ENCODE data around the gene OR51B5. TPM values are rescaled to one million over a fixed set of nuclear protein-coding genes. Genes with fewer than 3 reads are reported as not detected.
"Not testable (repeated sequence)": the region's sequence is repeated elsewhere in the genome, so short reads cannot be mapped to it uniquely, and the experiment has no call there.

OR51B5 gene, protein sequence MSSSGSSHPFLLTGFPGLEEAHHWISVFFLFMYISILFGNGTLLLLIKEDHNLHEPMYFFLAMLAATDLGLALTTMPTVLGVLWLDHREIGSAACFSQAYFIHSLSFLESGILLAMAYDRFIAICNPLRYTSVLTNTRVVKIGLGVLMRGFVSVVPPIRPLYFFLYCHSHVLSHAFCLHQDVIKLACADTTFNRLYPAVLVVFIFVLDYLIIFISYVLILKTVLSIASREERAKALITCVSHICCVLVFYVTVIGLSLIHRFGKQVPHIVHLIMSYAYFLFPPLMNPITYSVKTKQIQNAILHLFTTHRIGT
- total RNA-seq: not detected in 2 replicates

DNA sequence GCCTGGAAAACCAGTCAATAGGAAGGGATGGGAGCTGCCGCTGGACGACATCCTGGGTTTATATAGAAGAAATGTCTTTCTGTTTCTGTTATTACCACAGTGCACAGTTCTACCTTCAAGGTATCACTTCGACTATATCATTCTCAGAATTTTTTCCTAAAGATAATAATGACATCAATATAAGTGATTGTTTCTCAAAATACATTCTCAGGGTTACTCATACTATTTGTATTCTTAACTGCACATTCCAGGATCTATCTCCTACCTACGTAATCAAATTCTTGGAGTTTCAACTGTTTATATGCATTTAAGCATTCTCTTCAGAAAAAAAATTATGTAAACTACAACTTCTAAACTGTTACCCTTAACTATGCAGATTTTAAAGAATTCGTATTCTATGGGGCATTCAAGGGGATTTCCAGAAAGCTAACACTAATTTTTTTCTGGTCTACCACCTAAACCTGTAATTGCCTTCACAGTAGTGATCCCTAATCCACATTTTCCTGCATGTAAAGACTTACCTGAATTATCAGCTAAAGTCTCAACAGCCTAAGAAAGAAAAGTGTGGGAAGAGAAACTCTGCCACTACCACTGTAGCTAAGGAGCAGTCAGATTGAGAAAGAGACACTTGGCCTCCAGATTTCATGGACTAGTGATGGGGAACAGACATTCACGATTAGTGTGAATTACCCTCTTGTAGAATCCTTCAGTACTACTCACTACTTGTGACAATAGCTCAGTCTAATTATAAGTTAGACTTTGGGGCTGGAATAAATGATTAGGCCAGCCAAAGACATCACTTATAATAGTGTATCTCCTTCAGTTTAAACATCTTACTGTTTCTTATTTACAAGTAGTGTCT lies at the start of gene OR51B5:
Gene OR51B5, minus strand, starts transcription at position 51 of the 862 bp plus-strand sequence. Its CDS starts 0 bp downstream, at position 51.
- DNase-seq (ENCODE audit: low read depth, low spot score): no peak

GRCh38 chr11:5390210-5390609 lies 46.9 kb upstream of the OR51B5 start:
- no peak for DNase-seq (ENCODE audit: low read depth, low spot score)

- no peak for DNase-seq (ENCODE audit: low read depth, low spot score)
These were observed 41.0 kb upstream of the OR51B5 start for GRCh38 chr11:5384335-5384734.

DNA sequence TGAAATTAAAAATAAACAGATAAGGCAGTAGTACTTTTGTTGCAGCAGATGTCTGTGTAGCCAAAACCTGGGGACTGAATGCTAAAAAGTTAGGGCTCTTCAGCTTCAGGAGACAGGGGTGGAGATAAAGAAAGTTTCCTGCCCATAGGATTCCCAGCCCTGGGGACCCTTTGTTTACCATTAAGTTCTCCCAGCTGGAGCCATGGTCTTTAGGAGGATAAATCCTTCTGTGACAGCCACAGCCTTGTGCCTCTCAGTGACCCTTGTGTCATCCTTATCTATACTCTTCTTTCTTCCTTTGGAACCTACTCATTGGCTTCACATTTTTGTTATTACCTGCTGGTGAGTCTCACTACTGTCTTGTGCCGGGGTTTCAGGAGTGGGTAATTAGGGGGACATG lies 40.3 kb upstream of the OR51B5 start, which contains the start of gene OR51M1:
Gene OR51M1, plus strand, starts transcription at position 237 of the 400 bp plus-strand sequence. CDS start 5,587 bp downstream, outside the sequence.
- DNase-seq (ENCODE audit: low read depth, low spot score): no peak

GRCh38 chr11:5380740-5381342 lies 37.5 kb upstream of the OR51B5 start:
- DNase-seq (ENCODE audit: low read depth, low spot score): peak; percentile 10

DNA sequence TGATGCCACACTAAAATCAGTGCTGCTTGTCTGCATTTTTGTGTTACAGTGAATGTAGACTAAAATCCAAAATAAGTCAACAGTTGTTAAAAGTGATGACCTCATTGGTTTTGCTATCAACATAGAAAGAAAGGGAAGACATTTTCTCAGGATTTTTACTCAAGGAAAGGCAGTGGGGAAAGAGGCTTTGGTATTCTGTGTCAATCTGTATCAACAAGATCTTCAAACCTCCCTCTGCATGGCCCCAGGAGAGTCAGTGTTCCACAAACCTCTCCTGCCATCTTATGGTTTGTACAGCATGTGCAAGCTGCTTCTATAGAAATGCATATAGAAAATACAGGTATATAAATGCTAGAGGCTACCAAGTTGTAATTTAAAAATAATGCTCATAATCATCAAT lies 26.5 kb upstream of the OR51B5 start:
- no peak for DNase-seq (ENCODE audit: low read depth, low spot score)

- DNase-seq (ENCODE audit: low read depth, low spot score): no peak
These were observed 25.2 kb upstream of the OR51B5 start for GRCh38 chr11:5368502-5369043.

GRCh38 chr11:5367448-5368074 lies 24.2 kb upstream of the OR51B5 start:
- DNase-seq (ENCODE audit: low read depth, low spot score): peak; percentile 64

GRCh38 chr11:5366856-5367255 lies 23.5 kb upstream of the OR51B5 start:
- no peak for DNase-seq (ENCODE audit: low read depth, low spot score)

- DNase-seq (ENCODE audit: low read depth, low spot score): not testable (repeated sequence)
These were observed 23.0 kb upstream of the OR51B5 start for GRCh38 chr11:5366365-5366764.

DNA sequence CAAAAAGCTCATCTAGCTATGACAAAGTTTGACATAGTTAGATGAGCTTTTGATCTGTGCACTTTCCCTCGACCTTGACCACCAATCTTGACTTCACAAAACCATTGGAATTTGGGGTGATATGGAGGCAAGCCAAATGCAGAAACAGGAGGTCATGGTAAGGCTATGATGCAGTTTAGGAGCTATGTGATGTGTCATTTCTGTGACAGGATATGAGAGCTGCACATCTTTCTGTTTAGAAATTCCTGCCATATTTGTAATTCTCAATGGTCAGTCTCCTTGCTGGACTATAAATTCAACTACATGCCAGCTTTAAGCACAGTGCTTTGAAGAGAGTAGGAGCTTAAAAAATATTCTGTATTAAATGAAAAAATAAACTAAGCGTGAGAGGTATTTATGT lies 20.9 kb upstream of the OR51B5 start:
- DNase-seq (ENCODE audit: low read depth, low spot score): peak; percentile 3

GRCh38 chr11:5363679-5364078 lies 20.4 kb upstream of the OR51B5 start:
- DNase-seq (ENCODE audit: low read depth, low spot score): no peak

GRCh38 chr11:5362017-5362625 lies 18.8 kb upstream of the OR51B5 start:
- no peak for DNase-seq (ENCODE audit: low read depth, low spot score)

DNA sequence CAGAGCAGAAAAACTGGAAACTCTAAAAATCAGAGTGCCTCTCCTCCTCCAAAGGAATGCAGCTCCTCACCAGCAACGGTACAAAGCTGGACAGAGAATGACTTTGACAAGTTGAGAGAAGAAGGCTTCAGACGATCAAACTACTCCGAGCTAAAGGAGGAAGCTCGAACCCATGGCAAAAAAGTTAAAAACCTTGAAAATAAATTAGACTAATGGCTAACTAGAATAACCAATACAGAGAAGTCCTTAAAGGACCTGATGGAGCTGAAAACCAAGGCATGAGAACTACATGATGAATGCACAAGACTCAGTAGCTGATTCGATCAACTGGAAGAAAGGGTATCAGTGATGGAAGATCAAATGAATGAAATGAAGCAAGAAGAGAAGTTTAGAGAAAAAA lies 12.7 kb upstream of the OR51B5 start:
- not testable (repeated sequence) for DNase-seq (ENCODE audit: low read depth, low spot score)

GRCh38 chr11:5351208-5351607 lies 7.9 kb upstream of the OR51B5 start, which contains the start of gene OR51B6:
Gene OR51B6 (plus strand): TSS chr11:5351508. CDS start chr11:5351508, 0 bp downstream.
- DNase-seq (ENCODE audit: low read depth, low spot score): no peak

DNA sequence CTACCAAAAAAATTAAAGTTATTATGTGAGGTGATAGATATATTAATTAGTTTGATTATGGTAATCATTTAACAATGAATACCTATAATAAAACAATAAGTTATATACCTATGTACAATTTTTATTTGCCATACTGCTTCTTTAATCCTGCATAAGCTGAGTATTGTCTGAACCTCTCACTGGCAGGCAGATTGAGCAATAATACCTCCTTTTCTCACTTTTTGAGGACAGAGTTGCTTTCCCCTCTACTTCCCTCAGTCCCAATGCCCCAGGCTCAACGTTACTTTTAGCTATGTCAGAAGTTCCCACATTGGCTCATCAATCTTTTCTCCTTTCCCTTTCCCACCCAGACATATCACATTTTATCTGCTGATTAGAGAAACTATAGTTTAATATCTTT lies 6.2 kb upstream of the OR51B5 start:
- DNase-seq (ENCODE audit: low read depth, low spot score): no peak

DNA sequence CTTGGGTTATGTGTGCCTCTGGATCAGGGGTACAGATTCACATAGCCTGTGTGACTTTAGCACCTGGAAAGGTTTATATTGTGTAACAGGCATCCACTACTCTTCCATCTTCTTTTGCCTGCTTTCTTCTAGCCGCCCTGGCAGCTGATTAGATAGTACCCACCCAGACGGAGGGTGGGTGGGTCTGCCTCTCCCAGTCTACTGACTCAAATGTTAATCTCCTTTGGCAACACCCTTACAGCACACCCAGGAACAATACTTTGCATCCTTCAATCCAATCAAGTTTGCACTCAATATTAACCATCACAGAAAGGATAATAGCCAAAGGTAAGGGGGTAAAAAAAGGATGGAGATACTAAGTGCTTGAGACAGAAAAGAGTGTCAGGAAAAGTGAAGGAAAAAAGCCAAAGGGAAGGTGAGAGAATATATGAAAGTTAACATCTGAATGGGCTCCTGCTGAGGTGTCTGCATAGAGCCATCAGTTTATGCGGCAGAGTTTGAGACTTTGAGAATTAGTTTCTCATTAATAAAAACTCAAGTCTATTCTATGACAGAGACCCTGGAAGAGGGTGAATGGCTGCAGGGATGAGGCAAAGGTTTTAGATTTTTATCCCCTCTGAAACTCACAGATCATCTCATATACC lies 5.3 kb upstream of the OR51B5 start:
- DNase-seq (ENCODE audit: low read depth, low spot score): no peak

- DNase-seq (ENCODE audit: low read depth, low spot score): no peak
These were observed 2.5 kb upstream of the OR51B5 start for GRCh38 chr11:5345831-5346230.

- no peak for DNase-seq (ENCODE audit: low read depth, low spot score)
These were observed 3.5 kb downstream of the OR51B5 start for GRCh38 chr11:5339771-5340322.

DNA sequence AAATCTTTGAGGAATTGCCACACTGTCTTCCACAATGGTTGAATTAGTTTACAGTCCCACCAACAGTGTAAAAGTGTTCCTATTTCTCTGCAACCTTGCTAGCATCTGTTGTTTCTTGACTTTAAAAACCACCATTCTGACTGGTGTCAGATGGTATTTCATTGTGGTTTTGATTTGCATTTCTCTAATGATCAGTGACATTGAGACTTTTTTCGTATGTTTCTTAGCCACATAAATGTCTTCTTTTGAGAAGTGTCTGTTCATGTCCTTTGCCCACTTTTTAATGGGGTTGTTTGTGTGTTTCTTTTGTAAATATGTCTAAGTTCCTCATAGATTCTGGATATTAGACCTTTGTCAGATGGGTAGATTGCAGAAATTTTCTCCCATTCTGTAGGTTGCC lies 6.1 kb downstream of the OR51B5 start:
- DNase-seq (ENCODE audit: low read depth, low spot score): not testable (repeated sequence)

Data from pulmonary artery endothelial cell (primary cell).